ENCODE data around the gene OR9Q1. TPM values are rescaled to one million over a fixed set of nuclear protein-coding genes. Genes with fewer than 3 reads are reported as not detected.

The OR9Q1 gene
- total and polyA plus RNA-seq, 2 of the 13 experiments (the other 11 are each of a cell fraction or from before 2014, with no cell fraction given) = not detected

DNA sequence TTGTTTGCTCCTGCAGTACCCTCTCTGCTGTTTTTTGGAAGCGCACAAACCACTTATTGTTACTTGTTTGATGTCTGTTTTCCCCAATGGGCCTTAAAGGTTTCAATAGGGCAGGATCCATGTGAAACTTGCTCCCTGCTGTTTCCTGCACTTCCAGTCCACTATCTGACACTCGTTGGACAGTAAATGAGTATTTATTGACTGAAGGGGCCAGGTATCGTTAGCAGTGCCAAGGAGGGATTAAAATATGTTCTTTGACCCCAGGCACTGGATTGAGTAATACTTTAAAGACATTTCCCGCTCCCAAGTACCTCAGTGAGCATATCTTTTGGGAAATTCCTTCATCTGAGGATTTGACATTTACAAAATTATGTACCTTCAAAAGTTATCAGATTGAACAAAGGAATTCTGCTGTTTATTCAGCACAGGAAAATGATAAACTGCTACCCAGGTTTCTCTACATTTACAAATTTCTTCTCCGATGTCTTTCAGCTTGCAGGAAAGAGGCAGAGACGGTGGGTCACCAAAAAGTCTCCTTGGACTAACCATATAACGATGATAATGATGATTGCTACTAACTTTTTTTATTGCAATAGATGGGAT is 141.9 kb downstream of the OR9Q1 start (continued):
- TF ChIP-seq, protein P1, sequence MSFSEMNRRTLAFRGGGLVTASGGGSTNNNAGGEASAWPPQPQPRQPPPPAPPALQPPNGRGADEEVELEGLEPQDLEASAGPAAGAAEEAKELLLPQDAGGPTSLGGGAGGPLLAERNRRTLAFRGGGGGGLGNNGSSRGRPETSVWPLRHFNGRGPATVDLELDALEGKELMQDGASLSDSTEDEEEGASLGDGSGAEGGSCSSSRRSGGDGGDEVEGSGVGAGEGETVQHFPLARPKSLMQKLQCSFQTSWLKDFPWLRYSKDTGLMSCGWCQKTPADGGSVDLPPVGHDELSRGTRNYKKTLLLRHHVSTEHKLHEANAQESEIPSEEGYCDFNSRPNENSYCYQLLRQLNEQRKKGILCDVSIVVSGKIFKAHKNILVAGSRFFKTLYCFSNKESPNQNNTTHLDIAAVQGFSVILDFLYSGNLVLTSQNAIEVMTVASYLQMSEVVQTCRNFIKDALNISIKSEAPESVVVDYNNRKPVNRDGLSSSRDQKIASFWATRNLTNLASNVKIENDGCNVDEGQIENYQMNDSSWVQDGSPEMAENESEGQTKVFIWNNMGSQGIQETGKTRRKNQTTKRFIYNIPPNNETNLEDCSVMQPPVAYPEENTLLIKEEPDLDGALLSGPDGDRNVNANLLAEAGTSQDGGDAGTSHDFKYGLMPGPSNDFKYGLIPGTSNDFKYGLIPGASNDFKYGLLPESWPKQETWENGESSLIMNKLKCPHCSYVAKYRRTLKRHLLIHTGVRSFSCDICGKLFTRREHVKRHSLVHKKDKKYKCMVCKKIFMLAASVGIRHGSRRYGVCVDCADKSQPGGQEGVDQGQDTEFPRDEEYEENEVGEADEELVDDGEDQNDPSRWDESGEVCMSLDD (CRISPR knock-in tag; IDR thresholded peaks at IDR 0.05; ENCODE audit: borderline replicate concordance) = no peak
- TF ChIP-seq ZNF616 (CRISPR knock-in tag; IDR thresholded peaks at IDR 0.05; ENCODE audit: low read depth) (no peak), ZNF292 (CRISPR knock-in tag; IDR thresholded peaks at IDR 0.05; ENCODE audit: borderline replicate concordance, low read depth) (peak; percentile 58; the same call in 1 of the 2 replicates), ZNF256 (CRISPR knock-in tag; conservative IDR thresholded peaks at IDR 0.05) (no peak), RAD51 (IDR thresholded peaks at IDR 0.05; ENCODE audit: borderline replicate concordance) (no peak), ATRX (CRISPR knock-in tag; IDR thresholded peaks at IDR 0.05; ENCODE audit: borderline replicate concordance) (no peak), KDM5B (CRISPR knock-in tag; IDR thresholded peaks at IDR 0.05; ENCODE audit: borderline replicate concordance) (no peak), EP300 (IDR thresholded peaks at IDR 0.05; ENCODE audit: low read depth in 2 of 2, low read length in 2 of 2) (peak in 1 of 2 experiments; percentile 97; a peak in 2 of 4 replicates), EP300 (CRISPR knock-in tag; IDR thresholded peaks at IDR 0.05; ENCODE audit: borderline replicate concordance) (peak; percentile 94), TOPORS (CRISPR knock-in tag; IDR thresholded peaks at IDR 0.05) (0 out of 2 replicates have a peak, but pooled peaks have one; percentile 55), ZKSCAN5 (CRISPR knock-in tag; IDR thresholded peaks at IDR 0.05) (no peak), NFE2L2 (IDR thresholded peaks at IDR 0.05; ENCODE audit: low read length) (no peak), NR2F6 (IDR thresholded peaks at IDR 0.05) (peak; percentile 87), NR2F6 (CRISPR knock-in tag; IDR thresholded peaks at IDR 0.05) (peak; percentile 85)
- TF ChIP-seq, protein P2, sequence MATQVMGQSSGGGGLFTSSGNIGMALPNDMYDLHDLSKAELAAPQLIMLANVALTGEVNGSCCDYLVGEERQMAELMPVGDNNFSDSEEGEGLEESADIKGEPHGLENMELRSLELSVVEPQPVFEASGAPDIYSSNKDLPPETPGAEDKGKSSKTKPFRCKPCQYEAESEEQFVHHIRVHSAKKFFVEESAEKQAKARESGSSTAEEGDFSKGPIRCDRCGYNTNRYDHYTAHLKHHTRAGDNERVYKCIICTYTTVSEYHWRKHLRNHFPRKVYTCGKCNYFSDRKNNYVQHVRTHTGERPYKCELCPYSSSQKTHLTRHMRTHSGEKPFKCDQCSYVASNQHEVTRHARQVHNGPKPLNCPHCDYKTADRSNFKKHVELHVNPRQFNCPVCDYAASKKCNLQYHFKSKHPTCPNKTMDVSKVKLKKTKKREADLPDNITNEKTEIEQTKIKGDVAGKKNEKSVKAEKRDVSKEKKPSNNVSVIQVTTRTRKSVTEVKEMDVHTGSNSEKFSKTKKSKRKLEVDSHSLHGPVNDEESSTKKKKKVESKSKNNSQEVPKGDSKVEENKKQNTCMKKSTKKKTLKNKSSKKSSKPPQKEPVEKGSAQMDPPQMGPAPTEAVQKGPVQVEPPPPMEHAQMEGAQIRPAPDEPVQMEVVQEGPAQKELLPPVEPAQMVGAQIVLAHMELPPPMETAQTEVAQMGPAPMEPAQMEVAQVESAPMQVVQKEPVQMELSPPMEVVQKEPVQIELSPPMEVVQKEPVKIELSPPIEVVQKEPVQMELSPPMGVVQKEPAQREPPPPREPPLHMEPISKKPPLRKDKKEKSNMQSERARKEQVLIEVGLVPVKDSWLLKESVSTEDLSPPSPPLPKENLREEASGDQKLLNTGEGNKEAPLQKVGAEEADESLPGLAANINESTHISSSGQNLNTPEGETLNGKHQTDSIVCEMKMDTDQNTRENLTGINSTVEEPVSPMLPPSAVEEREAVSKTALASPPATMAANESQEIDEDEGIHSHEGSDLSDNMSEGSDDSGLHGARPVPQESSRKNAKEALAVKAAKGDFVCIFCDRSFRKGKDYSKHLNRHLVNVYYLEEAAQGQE (IDR thresholded peaks at IDR 0.05; ENCODE audit: borderline replicate concordance in 1 of 2, low read depth in 1 of 2, low read length in 2 of 2) = peak in 1 of 2 experiments; percentile 50; a peak in 1 of 4 replicates
- TF ChIP-seq, protein P3, sequence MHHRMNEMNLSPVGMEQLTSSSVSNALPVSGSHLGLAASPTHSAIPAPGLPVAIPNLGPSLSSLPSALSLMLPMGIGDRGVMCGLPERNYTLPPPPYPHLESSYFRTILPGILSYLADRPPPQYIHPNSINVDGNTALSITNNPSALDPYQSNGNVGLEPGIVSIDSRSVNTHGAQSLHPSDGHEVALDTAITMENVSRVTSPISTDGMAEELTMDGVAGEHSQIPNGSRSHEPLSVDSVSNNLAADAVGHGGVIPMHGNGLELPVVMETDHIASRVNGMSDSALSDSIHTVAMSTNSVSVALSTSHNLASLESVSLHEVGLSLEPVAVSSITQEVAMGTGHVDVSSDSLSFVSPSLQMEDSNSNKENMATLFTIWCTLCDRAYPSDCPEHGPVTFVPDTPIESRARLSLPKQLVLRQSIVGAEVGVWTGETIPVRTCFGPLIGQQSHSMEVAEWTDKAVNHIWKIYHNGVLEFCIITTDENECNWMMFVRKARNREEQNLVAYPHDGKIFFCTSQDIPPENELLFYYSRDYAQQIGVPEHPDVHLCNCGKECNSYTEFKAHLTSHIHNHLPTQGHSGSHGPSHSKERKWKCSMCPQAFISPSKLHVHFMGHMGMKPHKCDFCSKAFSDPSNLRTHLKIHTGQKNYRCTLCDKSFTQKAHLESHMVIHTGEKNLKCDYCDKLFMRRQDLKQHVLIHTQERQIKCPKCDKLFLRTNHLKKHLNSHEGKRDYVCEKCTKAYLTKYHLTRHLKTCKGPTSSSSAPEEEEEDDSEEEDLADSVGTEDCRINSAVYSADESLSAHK (CRISPR knock-in tag; IDR thresholded peaks at IDR 0.05; ENCODE audit: borderline replicate concordance) = no peak
- TF ChIP-seq, protein P4, sequence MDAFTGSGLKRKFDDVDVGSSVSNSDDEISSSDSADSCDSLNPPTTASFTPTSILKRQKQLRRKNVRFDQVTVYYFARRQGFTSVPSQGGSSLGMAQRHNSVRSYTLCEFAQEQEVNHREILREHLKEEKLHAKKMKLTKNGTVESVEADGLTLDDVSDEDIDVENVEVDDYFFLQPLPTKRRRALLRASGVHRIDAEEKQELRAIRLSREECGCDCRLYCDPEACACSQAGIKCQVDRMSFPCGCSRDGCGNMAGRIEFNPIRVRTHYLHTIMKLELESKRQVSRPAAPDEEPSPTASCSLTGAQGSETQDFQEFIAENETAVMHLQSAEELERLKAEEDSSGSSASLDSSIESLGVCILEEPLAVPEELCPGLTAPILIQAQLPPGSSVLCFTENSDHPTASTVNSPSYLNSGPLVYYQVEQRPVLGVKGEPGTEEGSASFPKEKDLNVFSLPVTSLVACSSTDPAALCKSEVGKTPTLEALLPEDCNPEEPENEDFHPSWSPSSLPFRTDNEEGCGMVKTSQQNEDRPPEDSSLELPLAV (CRISPR knock-in tag; conservative IDR thresholded peaks at IDR 0.05; ENCODE audit: low read depth) = no peak
- TF ChIP-seq, protein P5, sequence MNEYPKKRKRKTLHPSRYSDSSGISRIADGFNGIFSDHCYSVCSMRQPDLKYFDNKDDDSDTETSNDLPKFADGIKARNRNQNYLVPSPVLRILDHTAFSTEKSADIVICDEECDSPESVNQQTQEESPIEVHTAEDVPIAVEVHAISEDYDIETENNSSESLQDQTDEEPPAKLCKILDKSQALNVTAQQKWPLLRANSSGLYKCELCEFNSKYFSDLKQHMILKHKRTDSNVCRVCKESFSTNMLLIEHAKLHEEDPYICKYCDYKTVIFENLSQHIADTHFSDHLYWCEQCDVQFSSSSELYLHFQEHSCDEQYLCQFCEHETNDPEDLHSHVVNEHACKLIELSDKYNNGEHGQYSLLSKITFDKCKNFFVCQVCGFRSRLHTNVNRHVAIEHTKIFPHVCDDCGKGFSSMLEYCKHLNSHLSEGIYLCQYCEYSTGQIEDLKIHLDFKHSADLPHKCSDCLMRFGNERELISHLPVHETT (CRISPR knock-in tag; conservative IDR thresholded peaks at IDR 0.05) = 0 out of 2 replicates have a peak, but pooled peaks have one; percentile 19
